Pons (tissue), 1 donor: ENCODE data around the gene SH3RF3.

ENCODE experiments used
- DNase-seq: peaks from one replicate; pipeline ENCODE4 v3.0.0-alpha.2; 2016; ENCODE audit warnings: low spot score

Gene SH3RF3

DNA sequence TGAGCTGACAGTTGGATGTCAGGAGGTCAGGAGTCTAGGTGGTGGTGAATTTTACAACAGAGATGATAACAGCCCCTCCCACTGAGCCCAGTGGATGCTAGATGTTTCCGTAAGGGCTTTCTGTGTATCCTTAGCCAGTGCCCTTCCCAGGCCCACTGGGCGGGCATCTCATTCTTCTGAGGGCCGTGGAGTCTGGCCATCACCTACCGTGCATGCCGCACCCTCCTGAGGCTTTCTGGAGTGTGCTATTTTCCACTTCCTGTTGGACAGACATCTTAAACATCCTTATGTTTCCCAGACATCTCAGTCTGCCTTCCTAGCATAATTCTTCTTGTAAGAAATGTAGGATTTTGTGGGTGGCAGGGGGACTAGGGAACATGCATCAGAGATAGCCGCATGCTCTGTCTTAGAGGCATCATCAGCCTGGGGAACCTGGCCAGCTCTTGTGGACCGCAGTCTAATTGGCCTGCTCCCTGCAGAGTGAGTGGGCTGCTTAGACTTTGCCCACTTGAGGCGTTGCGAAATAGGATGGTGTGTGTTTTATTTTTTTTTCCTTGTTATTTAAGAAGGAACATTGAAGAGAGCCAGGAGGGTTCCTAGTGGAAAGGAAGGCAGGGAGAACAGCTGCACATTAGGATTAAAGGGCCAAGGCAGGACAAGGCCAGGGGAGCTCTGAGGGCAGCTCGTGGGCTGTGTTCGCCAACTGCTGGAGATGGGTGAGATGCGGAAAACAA lies 135.8 kb downstream of the SH3RF3 start:
- no peak for DNase-seq

DNA sequence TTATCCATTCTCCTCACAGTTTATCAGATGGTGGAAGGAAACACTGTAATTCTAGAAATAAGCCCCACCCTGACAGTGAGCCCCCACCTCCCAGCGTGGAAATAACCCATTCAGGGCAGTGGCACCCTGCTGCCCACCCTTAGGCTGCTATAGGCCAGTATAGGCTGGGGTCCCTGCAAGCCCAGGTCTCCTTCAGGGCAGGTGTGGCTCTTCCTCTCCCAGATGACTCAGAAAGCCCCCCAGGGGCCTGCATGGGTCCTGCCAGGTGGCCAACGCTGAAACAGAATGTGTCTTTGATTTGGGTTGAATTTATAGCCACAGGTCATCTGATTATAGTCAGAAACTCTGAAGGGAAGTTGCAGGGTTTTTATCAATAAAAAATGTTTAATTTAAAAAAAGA lies 136.4 kb downstream of the SH3RF3 start:
- DNase-seq, result no peak

DNA sequence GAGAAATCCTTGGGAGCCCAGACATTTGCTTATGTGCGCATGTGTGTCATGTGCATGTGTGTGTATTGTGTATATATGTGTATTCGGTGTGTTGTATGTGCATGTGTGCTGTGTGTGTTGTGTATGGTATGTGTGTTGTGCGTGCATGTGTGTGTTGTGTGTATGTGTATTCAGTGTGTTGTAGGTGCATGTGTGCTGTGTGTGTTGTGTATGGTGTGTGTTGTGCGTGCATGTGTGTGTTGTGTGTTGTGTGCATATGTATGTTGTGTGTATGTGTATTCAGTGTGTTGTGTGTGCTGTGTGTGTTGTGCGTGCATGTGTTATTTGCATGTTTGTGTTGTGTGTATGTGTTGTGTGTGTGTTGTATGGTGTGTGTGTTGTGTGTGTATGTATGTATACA lies 136.9 kb downstream of the SH3RF3 start:
- no peak for DNase-seq

DNA sequence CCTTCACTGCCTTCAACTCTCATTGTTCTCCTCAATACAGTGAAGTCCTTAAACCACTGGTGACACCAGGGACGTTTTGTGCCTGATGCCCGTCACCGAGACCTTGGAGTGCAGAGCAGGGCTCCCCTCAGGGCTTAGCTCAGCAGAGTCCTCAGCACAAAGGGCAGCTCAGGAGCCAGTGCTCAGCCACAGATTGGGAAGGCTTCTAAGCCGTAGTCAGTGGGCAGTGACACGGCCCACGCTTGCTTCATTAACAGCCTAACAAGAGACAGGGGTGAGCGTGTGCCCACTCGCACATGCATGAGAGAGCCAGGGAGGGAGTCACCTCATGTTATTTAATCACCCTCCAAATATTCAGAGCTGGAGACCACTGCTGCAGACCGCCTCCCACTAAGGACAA lies 137.5 kb downstream of the SH3RF3 start:
- no peak for DNase-seq

DNA sequence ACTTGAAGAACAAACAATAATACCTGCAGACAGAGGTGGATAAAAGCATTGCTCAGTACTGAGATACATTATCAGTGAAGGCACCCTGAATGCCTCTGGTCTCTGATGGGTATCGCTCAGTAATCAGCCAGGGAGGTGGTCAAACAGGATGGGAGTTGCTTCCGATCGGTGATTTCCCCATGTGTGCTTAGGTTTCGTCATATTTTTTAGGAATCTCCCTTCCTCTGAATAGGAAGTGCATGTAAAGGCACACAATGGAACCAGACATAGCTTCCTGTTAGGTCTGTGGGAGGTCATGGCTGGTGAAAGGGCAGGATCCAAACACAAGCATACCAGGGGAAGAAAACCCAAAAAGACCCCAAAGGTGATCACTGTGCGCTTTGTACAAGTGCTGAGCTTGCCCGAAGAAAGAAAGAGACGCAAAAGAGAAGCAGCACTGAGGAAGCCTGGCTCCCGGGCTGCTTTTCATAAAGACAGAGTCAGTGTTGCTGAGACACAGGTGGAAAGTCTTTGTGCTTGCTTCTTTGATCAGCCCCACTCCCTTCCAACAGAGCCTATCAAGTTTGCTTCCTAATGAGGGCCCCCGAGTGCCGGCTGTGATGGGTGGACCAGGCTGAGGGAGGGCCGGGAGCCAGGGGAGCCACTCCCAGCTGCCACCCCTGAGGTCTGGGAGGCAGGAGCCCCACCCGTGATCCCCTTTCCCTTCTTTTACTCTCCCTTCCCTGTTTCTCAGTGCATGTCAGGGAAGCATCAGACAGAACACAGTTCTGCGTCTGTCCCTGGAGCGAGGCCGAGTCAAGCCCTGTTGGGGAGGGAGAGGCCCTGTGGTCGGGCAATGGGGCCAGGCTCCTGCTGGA lies 138.2 kb downstream of the SH3RF3 start:
- no peak for DNase-seq

DNA sequence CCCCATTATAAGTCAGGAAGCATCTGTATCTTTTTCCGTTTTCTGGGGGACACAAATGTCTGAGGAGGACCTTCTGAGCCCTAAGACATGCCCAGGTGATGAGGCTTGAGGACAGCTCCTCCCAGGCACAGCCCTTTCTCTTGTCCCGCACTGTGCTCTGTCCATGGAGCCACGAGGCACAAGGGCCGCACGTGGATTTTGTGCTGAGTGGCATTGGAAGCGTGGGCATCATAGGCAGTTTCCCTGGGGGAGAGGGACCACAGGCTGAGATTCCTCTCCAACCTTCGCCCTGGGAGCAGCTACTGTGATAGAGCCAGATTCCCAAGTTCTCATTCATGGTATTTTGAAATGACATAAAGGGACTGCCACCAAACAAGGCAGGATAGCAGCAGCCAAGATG lies 139.9 kb downstream of the SH3RF3 start:
- no peak for DNase-seq

DNA sequence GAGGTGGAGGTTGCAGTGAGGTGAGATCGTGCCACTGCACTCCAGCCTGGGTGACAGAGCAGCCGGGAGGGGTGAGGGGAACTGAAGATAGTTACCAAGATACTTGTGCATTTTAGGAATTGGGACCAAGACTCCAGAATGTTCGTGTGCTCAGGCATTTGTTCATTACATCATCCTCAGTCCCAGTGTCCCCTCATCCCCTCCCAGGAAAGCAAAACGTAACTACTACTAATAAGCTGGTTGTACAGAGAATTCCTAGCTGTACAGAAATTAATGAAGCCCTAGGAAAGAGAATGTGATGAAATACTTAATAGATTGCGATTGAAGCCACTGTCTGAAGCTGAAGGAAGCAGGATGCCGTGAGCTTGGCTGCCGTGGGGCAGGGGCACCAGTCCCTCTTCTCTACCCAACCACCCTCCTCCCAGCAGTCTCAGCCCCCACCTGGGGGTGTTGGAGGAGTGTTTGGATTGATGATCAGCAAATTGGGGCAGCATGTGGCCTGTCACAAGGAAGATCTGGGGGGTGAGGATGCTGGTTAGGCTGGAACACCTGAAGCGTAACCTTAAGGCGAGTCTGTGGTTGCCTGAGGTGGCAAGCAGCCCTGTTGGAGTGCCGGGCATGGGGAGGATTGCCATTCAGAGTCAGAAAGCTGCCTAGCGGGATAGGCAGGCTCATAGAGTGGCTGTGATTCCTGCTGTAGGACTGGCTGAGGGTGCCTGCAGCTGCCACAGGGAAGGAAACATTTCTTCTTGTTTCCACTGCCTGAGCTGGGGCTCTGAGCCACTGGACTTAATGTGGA lies 140.9 kb downstream of the SH3RF3 start:
- no peak for DNase-seq

DNA sequence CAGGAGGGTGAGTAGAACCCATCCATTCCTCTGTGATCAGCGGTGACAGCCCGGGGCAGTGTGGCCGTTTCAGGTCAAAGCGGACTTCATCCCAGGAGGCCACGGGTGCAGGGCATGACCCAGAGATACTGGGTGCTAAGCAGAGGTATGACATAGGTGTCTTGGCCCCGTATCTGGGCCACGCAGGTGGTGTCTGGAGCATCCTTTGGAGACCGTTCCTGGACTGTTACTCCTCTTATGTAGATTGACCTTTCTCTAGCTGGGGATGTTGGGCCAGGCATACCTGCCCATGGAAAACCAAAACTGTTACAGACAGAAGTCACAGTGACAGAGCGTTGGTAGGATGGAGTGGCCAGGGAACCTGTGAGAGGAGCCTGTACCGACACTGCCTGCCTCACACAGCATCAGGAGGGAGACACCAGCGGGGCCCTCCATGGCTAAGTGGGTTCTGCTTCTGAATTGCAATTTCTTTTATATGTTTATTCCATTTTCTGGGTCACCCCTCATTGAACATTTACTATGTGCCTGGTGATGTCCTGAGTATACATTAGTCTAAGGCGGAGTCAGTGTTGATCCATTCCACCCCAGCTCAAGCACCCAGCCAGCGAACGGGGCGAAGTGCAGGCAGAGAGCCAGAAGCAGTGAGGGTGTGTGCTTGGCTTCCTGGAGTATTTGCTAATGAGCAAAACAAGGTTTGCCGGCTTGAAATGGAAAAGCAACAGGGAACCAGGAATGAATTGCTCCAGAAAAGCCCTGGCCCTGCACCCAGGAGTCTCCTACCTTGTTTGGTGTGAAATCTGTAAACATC lies 141.7 kb downstream of the SH3RF3 start:
- no peak for DNase-seq

DNA sequence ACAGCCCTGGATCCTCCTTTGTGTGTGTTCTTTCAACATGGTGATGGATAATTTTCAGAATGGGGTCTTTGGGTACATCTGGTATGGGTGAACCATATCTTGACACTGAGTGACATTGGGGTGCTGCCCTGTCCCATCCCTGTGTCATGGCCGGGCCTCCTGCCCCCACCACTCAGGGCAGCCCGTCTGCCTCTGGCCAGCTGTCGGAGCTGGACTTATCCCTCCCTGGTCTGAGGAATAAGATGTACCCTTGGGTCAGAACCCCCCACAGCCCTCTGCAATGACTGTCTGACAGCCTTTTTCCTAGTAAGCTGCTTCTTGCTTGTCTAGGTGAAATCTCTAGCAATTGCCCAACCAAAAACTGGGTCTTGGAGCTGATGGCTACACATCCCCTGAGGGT lies 142.9 kb downstream of the SH3RF3 start:
- no peak for DNase-seq

DNA sequence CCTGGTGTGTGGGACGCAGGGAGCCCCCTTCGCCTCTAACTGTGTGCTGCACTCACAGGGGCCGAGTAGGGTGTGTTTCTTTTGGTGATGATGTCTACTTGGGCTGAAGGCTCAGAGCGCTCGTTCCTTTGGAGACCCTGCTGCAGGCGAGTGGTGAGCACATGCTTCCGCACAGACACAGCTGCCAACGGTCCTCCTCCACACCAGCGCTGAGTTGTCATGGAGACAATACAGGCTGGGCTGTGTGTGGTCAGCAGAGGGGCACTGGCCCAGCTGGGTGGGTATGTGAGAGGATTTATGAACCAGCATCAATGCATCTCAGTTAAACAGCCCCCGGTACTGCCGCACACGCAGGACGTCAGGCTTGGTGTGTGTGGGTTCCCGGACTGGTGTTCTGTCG lies 143.5 kb downstream of the SH3RF3 start:
- no peak for DNase-seq

DNA sequence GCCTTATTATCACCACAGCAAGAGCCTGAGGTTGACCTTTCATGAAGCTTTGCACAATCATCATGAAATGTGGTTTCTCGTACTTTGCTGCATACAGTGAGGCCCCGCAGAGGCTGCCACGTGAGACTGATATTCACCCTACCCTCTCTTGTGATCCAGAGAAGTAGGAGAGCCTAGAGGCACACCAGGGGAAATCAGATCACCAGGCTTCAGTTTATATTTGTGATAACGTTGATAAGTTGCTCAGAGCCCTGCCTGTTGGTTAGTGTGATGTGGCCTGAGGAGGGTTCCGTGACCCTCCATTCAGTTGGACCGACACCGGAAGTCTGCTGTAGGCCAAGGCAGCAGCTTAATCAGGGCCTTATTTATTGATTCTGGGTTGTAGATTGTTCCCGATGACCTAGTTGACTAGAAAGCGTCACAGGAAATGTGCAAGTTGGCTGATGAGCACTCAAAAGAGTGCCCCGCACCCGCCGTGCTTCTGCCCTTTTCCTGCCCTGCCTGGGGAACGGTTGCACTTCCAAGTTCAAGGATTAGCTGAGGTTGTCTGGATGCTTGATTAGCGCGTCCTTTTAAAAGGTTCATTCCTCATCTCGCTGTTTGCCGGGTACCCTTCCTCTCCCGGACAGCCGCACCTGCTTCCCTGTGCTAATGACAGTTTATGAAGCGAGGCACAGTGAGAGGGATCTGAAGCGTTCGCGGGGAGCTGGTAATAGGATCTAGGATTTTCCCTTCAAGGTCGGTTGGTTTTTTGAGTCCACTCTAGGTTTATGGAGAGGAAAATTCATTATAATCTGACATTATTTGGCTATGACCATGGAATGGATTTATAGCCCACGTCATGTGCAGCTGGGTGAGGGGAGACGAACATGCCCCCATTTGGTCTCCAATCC lies 146.4 kb downstream of the SH3RF3 start:
- no peak for DNase-seq

DNA sequence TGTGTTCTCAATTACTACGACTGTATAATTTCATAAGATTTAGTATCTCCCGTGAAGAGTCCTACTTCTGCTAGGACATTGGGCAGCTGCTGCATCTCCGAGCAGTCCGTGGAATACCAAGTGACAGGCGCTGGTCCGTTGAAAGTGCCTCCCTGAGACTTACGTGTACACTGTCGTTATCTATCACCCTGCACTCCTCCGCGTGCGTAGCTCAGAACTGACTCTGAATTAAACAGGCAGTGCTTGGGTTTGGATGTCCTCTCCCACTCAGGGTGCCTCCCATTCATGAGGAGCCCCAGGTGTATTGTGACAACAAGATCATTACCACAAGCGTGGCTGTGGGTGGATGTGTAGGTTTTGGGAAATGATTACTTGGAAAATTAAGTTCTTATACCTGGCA lies 148.4 kb downstream of the SH3RF3 start:
- DNase-seq, result no peak

DNA sequence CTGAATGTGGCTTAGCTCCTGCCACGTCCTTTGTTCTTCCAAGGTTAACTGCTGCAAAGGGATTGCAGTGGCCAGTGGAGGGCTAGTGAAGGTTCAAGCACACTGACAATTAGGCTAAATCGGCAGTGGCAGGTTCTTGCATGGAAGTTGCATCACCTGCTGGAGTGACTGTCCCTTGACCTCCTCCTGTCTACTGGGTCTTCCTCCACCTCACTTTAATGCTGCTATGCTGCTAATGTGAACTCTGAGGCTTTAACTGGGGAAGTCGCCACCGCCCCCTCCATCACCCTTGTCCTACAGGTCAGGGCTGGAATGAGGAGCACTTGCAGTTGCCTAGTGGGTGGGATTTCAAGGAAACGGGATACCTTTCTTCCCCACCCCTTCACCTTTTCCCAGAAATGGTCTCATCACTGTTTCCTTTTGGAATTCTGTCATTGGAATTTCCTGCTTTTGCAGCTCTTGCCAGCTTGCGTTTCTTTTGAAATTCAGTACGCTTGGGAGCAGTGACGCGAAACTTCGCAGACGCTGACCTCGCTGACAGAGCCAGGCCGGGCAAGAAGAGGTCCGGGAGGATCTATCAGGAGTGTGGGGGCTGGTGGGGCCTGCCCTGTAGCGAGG lies 150.3 kb downstream of the SH3RF3 start:
- no peak for DNase-seq

DNA sequence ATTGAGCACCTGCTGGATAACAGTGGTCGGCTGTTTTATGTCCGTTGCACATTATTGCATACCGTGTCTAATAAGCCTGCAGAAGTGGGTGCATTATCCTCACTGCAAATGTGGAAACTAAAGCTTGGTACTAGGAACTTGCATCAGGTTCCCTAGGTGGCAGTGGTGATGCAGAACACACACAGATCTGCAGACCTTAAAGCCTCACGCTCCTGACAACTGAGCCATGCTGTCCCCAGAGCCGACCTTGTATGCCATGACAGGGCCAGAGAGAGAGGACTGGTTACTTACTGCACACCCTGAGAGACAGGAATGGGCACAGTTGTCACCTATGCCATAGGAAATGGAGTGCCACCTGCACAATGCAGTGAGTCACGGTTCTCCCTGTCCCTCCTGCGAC lies 151.8 kb downstream of the SH3RF3 start:
- no peak for DNase-seq

DNA sequence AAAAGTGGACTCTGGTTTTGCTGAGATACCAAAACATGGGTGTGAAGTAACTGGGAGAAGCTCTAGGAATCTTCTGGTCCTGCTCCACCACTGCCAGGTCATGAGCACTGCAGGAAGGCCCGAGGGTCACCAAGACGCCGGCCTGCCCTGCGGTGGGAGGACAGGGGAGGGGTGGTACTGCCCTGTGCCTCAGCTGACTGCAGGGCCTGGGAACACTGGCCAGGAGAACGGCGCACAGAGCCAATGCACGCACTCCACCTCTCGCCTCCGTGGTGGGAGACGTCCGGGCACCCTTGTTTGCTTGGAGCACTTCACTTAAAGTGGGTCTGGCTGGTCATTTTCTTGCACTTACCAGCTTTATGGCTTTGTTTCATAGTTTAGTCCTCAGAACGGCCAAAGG lies 153.4 kb downstream of the SH3RF3 start:
- no peak for DNase-seq

DNA sequence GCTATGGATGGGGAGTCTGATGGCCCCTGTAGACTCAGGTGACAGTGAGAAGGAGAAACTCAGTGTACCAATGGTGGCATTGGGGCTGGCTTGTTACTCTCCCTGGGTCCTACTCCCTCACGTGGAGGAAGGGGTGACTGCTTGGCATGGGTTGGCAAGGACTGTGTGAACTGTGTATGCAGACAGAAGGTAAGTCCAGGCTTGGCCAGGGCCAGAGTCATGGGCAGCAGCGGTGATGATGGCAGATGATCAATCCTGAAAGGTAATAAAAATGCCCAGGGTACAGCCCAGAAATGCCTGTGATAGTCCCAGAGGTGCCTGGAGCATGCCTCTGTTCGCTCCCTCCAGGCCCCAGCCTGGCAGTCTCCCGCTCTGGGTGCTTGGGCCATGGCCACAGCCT lies 153.9 kb downstream of the SH3RF3 start:
- no peak for DNase-seq

DNA sequence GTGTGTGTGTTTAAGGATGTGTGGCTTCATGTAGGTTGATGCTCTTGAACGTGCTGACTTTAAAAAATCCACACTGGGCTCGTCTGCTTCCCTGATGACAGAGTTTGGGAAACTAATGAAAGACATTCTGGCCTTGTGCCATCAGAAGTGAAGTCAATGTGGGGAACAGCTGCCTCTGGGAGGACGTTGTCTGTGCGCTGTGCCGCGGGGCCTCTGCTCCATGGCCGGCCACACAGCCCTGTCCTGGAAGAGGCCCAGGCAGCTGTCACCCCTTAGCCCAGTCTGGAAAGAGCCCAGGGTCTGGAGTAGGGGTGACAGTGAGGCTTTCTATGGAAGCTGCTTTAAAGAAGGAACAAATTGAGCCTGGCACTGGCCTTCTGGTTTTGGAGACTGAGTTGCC lies 155.8 kb downstream of the SH3RF3 start:
- no peak for DNase-seq

DNA sequence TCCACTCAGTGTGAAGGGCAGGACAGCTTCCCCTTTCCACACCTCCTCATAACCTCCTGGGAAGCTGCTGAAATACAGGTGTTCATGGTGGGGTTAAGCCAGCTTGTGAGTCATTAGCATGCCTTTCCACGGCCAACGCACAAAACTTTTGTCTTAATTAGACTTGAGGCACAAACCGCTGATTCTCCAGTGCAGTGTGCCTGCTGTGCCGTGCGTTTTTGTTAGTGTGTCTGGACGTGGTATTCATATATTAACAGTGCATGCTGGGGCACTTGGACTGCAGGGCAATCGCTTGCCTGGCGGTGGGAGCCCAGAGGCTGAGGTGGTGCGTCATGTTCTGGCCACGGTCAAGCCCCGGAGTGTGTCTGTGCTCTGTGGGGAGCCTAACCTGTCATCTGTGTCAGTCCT lies 156.2 kb downstream of the SH3RF3 start:
- DNase-seq, result no peak

DNA sequence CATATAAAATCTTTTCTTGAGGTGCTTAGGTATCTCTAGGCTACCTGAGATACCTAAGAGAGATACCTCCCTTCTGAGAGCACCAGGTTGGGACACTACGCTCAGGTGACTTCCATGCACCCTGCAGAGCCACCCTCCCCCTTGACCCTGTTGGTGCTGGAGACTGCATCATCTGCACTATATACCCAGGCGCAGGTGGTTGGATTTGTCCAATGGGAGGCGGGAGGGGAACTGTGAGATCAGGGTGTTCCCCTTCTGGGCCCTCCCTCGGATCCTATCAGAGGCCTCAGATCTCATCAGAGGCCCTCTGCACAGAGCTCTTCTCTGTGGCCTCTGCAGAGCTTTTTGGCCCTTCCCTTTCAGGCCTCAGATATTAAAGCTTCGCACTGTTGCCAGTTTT lies 158.4 kb downstream of the SH3RF3 start:
- no peak for DNase-seq

DNA sequence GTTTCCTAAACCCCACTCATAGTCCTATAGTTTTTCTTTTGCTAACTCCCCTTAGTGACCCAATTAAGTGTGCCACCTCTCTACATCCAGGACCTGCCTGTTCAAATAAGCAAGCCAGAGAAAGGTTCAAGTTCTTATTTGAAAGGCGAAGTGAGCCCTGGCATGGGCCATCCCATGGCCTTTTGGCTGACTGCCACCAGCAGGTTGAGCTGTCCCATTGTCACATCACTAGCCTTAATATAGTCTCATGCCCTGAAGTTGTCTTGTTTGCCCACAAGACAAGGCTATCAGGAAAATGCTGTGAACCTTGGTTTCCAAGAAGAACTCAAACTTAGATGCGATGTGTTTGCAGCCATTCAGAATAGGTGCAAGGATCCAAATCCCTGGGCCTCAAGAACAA lies 158.8 kb downstream of the SH3RF3 start:
- DNase-seq, result no peak
